Heart left ventricle (tissue), 16 donors: Measurements from ENCODE around the gene TMEM120A. TPM values are rescaled to one million over a fixed set of nuclear protein-coding genes. Genes with fewer than 3 reads are reported as not detected.
"Not testable (repeated sequence)": the region's sequence is repeated elsewhere in the genome, so short reads cannot be mapped to it uniquely, and the experiment has no call there.

Source experiments
- ATAC-seq, 4 donors: fragments of 200-7000 bp; cut with Tn5 transposase; one replicate each; pipeline ENCODE4 v1.9.1; 2020 to 2022; ENCODE audit warnings: moderate library complexity in 4 of 4, mild to moderate bottlenecking in 3 of 4, moderate number of reproducible peaks in 1 of 4
- DNase-seq, 5 donors: peaks; one replicate each; pipeline ENCODE4 v3.0.0-alpha.2; 2020
- H3K27ac ChIP-seq, 12 donors: fragments of 200-600 bp; sonication (generic) in 4 of 12; one replicate each; pipeline versions ENCODE4 v1.5.0 to v1.8.0; 2016 to 2022; ENCODE audit warnings: mild to moderate bottlenecking in 2 of 12
- H3K27me3 ChIP-seq, 9 donors: fragments of 200-600 bp; sonication (generic) in 2 of 9; one replicate each; pipeline versions ENCODE4 v1.5.1 to v1.8.0; 2016 to 2022; ENCODE audit warnings: mild to moderate bottlenecking in 3 of 9
- H3K36me3 ChIP-seq, 9 donors: fragments of 200-600 bp; sonication (generic) in 2 of 9; one replicate each; pipeline versions ENCODE4 v1.5.0 to v1.8.0; 2018 to 2022; ENCODE audit warnings: mild to moderate bottlenecking in 2 of 9
- H3K4me1 ChIP-seq, 12 donors: fragments of 200-600 bp; sonication (generic) in 4 of 12; one replicate each; pipeline versions ENCODE4 v1.5.0 to v1.8.0; 2016 to 2022; ENCODE audit warnings: mild to moderate bottlenecking in 3 of 12
- H3K4me3 ChIP-seq, 12 donors: fragments of 200-600 bp; sonication (generic) in 4 of 12; one replicate each; pipeline versions ENCODE4 v1.5.0 to v1.8.0; 2017 to 2022; ENCODE audit warnings: mild to moderate bottlenecking in 9 of 12, moderate library complexity in 4 of 12
- H3K9me3 ChIP-seq, 12 donors: fragments of 200-600 bp; sonication (generic) in 4 of 12; one replicate each; pipeline versions ENCODE4 v1.5.0 to v1.8.0; 2016 to 2022; ENCODE audit warnings: mild to moderate bottlenecking in 1 of 12
- POLR2A ChIP-seq, 2 donors: fragments of 450-650 bp; IDR thresholded peaks; one replicate each; pipeline ENCODE4 v1.6.1; 2017; ENCODE audit warnings: antibody characterized with exemption in 2 of 2, mild to moderate bottlenecking in 2 of 2, moderate library complexity in 2 of 2
- WGBS, 4 donors: extraction: QIAGEN DNeasy Blood & Tissue Kit in 2 of 4; methylation state at CpG; one replicate each; pipeline versions ENCODE4 v1.1.5 to v1.1.7; 2013 to 2018; 5-methylcytosine and 5-hydroxymethylcytosine counted together
- intact Hi-C, 10 donors: fragments of 100-400 bp; cut with DNase I; formaldehyde crosslinking; loops; one replicate each; pipeline versions ENCODE4 v1.11.1 to v1.14.2; 2022
- polyA plus RNA-seq, 2 donors: library from polyadenylated mRNA; stranded (reverse); fragments of 200-250 nt; gene quantifications; one replicate each; pipeline ENCODE4 v1.2.3, GENCODE V29; 2013
- total RNA-seq, 9 donors: library from RNA; depleted of rRNA in 2 of 9; stranded (reverse); fragments of >200 nt in 2 of 9; fragmentation: NEBNext Ultra II Directional in 3 of 9; extraction: Animal tissue kit (Norgen Biotek cat#: 25700) in 3 of 9; gene quantifications; one replicate each; pipeline versions ENCODE4 v1.1.0 to v1.2.4, GENCODE V29; 2016 to 2023
- TF ChIP-seq, protein P1 (sequence below), 12 donors: fragments of 200-600 bp; sonication (generic) in 4 of 12; IDR thresholded peaks; one replicate each; pipeline versions ENCODE4 v1.5.0 to v1.8.0; 2018 to 2022; ENCODE audit warnings: antibody characterized with exemption in 12 of 12, mild to moderate bottlenecking in 5 of 12
- donor health status: ischemic (EF 13 %, LVEDD 7.1; RV severe dilation, severe dysfunction).
- donor health status: healthy with polysubstance abuse.
- donor health status: DM: no; HTN: yes; CAD: no.
- donor health status: DM: no; HTN: no; CAD: no.
- donor health status: ischemic (EF 25% LVEDD 6.9; RV normal size, moderate dysfunction).
- donor health status: ischemic (EF 25% LVEDD 5.7; RV mildly dilated, moderate dysfunction).
- donor health status: healthy.
- donor health status: DM: yes; HTN: yes; CAD: no.
- donor health status: ischemic (EF 35%, LVEDD 5.7; RV mildly dilated, moderate dysfunction).
- donor health status: nonischemic (EF 11% LVEDD 7.7; RV severe dilation, severe dysfunction).
- donor health status: DM: yes; HTN: yes; CAD: no.
- donor health status: PGD.
- donor health status: ischemic (EF 29% LVEDD 5.4; RV normal size, mild dysfunction).
- donor health status: nonischemic (EF 23%, LVEDD 6.1; RV moderate dilation, normal function).

Gene TMEM120A
- total and polyA plus RNA-seq, 11 donors = 63.8 to 181 (median 130) TPM

DNA sequence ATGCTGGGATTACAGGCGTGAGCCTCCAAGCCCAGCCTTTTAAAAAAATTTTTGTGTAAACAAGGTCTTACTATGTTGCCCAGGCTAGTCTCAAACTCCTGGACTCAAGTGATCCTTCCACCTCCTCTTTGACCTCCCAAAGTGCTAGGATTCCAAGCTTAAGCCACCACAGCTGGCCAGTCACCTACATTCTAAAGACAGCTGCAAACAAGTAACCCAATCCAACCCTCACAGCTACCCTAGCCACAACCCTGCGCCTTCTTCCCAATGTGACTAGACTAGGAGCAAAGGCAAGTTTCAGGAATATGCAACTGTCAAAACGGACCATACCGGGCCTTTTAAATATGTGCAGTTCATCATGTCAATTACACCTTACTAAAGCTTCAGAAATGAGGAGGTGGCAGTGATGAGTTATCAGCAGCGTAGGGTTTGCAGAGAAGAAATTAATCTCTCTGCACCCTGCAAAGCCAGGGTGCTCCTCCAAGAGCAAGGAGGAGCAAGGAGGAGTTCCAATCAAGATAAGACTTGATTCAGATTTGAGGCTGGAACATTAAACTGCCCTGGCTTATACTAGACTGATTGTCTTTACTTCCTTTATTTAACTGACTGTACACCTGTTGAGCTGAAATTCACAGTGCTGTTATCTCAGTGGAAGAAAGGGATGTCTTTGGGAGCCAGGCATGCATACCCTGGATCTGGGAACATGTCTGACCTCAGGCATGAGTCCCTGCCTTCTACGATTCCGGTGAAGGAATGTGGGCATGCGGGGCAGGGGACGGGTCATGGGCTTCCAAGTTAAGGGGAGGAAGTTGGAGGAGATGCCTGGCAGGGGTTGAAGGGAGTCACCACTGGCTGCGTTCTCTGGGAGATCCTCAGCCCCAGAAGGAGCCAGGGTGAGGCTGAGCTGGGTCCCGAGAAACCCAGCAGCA is 15.5 kb upstream of the TMEM120A start:
- 71 to 86% (median 80%) methylated on average over 11 of the region's 11 CpGs for WGBS, 4 donors
- Histone ChIP-seq H3K36me3 (peaks cover 0 to 15% (median 4%) of the 10 kb centered on the region in 9 donors), H3K27me3 (no peaks in the 10 kb centered on the region), H3K27ac (peak overlapping the region in 7 of 12 donors; percentile 3 to 79 (median 72)), H3K4me1 (peaks cover 0 to 38% (median 21%) of the 10 kb centered on the region in 12 donors), H3K9me3 (no peaks in the 10 kb centered on the region), H3K4me3 (no peak overlapping the region)
- DNase-seq (no peak), ATAC-seq (no peak)
- TF ChIP-seq, protein P1, sequence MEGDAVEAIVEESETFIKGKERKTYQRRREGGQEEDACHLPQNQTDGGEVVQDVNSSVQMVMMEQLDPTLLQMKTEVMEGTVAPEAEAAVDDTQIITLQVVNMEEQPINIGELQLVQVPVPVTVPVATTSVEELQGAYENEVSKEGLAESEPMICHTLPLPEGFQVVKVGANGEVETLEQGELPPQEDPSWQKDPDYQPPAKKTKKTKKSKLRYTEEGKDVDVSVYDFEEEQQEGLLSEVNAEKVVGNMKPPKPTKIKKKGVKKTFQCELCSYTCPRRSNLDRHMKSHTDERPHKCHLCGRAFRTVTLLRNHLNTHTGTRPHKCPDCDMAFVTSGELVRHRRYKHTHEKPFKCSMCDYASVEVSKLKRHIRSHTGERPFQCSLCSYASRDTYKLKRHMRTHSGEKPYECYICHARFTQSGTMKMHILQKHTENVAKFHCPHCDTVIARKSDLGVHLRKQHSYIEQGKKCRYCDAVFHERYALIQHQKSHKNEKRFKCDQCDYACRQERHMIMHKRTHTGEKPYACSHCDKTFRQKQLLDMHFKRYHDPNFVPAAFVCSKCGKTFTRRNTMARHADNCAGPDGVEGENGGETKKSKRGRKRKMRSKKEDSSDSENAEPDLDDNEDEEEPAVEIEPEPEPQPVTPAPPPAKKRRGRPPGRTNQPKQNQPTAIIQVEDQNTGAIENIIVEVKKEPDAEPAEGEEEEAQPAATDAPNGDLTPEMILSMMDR (IDR thresholded peaks at IDR 0.05) = no peak
- TF ChIP-seq POLR2A (IDR thresholded peaks at IDR 0.05) = no peak
- intact Hi-C loops = loop anchor here in 2 of 10 donors (5.0 to 10.0 kb wide), 3 partner anchors 43 to 93 kb away; partner anchors contain the start of gene POR (in 1 of the 2)

- no peak overlapping the region for H3K4me3 ChIP-seq
- no peaks in the 10 kb centered on the region for H3K9me3 ChIP-seq
- peak overlapping the region in 1 of 12 donors; percentile 13 for H3K27ac ChIP-seq
- intact Hi-C loops = no loop called here
- DNase-seq (no peak), ATAC-seq (no peak)
- peaks cover 0 to 26% (median 17%) of the 10 kb centered on the region in 9 donors for H3K36me3 ChIP-seq
- H3K4me1 ChIP-seq = peaks cover 0 to 38% (median 21%) of the 10 kb centered on the region in 12 donors
- WGBS, 4 donors = 76 to 86% (median 82%) methylated on average over 8 of the region's 8 CpGs
- no peak for TF ChIP-seq POLR2A (IDR thresholded peaks at IDR 0.05)
- TF ChIP-seq, protein P1 (IDR thresholded peaks at IDR 0.05) = no peak
- H3K27me3 ChIP-seq = no peaks in the 10 kb centered on the region
These were observed 13.8 kb upstream of the TMEM120A start for GRCh38 chr7:76008156-76008687.

DNA sequence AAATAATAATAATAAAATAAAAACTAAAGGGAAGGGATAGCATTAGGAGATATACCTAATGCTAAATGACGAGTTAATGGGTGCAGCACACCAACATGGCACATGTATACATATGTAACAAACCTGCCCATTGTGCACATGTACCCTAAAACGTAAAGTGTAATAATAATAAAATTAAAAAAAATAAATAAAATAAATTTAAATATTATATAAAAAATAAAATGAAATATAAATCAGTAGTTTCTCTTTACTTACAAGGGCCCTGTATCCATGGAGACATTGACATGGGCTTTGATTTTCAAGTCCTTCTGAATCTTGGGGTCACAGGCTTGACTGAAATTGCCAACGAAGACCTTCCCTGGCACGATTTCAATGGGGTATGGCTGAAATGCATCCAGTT is 10.6 kb upstream of the TMEM120A start:
- ATAC-seq = not testable (repeated sequence)

GRCh38 chr7:76003351-76003750 is 9.0 kb upstream of the TMEM120A start:
- ATAC-seq = no peak
- peaks cover 0 to 52% (median 30%) of the 10 kb centered on the region in 9 donors for H3K36me3 ChIP-seq
- WGBS, 4 donors = 92 to 98% (median 94%) methylated on average over 9 to 10 of the region's 10 CpGs

More for the DNA sequence above, 10.6 kb upstream of the TMEM120A start:
- 85 to 92% (median 91%) methylated on average over 4 of the region's 4 CpGs for WGBS, 4 donors
- H3K27ac ChIP-seq, H3K27me3 ChIP-seq, intact Hi-C loops, DNase-seq, H3K9me3 ChIP-seq, H3K4me3 ChIP-seq: not testable (repeated sequence)
- Histone ChIP-seq H3K36me3 (peaks cover 0 to 46% (median 30%) of the 10 kb centered on the region in 9 donors), H3K4me1 (peaks cover 0 to 16% (median under 1%) of the 10 kb centered on the region in 12 donors)

More at GRCh38 chr7:76003351-76003750, 9.0 kb upstream of the TMEM120A start:
- TF ChIP-seq, protein P1 (IDR thresholded peaks at IDR 0.05) = no peak
- TF ChIP-seq POLR2A (IDR thresholded peaks at IDR 0.05) = no peak
- H3K27me3 ChIP-seq = no peaks in the 10 kb centered on the region
- no peaks in the 10 kb centered on the region for H3K9me3 ChIP-seq
- no peak overlapping the region for H3K4me3 ChIP-seq
- intact Hi-C loops = no loop called here
- peaks cover 0 to 3% (median 0%) of the 10 kb centered on the region in 12 donors for H3K4me1 ChIP-seq
- no peak overlapping the region for H3K27ac ChIP-seq
- DNase-seq = no peak
